Stimulated activated naive B cell treated with anti-CD40 and anti-IgM and Interleukin-4, amounts not matched to agents 10 μg/mL and 1 μg/mL and 100 μg/mL, for 72 hours (primary cell): ENCODE results near the gene IL10.

Experiments
- ATAC-seq, 2 donors: fragments of 150-1000 bp; cut with Tn5 transposase; replicated peaks; 2 replicates each; pipeline ENCODE4 v1.10.0; 2021; ENCODE audit warnings: moderate library complexity in 1 of 2
- DNase-seq: peaks from one replicate; pipeline ENCODE4 v3.0.0; 2021
- H3K27ac Mint-ChIP-seq: one replicate; pipeline ENCODE4 v1.8.0; 2022; ENCODE audit warnings: mild to moderate bottlenecking, mixed read lengths
- H3K27me3 Mint-ChIP-seq, 2 donors: one replicate each; pipeline ENCODE4 v1.8.0; 2022; ENCODE audit warnings: mixed read lengths in 2 of 2
- H3K36me3 Mint-ChIP-seq, 2 donors: one replicate each; pipeline ENCODE4 v1.8.0; 2022; ENCODE audit warnings: mixed read lengths in 2 of 2, mild to moderate bottlenecking in 1 of 2
- H3K4me1 Mint-ChIP-seq, 2 donors: one replicate each; pipeline ENCODE4 v1.8.0; 2022; ENCODE audit warnings: mixed read lengths in 2 of 2, mild to moderate bottlenecking in 1 of 2
- H3K4me3 Mint-ChIP-seq, 2 donors: one replicate each; pipeline ENCODE4 v1.8.0; 2022; ENCODE audit warnings: mild to moderate bottlenecking in 2 of 2, mixed read lengths in 2 of 2, moderate library complexity in 1 of 2
- H3K9me3 Mint-ChIP-seq, 2 donors: one replicate each; pipeline ENCODE4 v1.8.0; 2022; ENCODE audit warnings: mixed read lengths in 2 of 2, mild to moderate bottlenecking in 1 of 2

Gene IL10

DNA sequence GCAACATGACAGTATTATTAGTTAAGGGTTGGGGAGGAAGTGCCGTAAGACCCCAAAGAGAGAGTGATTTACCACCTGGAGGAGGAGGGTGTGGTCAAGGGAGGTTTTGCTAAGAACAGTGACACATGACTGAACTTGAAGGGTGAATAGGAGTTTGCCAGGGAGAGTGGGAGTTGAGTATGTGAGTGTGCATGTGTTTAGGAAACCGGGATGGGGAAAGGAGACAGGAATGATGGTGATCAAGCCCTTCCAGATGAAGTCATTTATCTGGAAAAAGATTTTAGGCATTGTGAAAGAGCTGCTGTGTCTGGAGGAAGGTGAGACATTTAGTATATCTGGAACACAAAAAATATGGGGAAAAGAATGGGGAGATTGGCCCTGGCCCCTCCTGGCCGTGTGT lies 28.1 kb upstream of the IL10 start:
- no peaks in the 10 kb centered on the region for H3K27me3 Mint-ChIP-seq
- DNase-seq (no peak), ATAC-seq (no peak)
- peaks cover 0 to 4% of the 10 kb centered on the region in 2 donors for H3K9me3 Mint-ChIP-seq
- H3K4me1 Mint-ChIP-seq: peaks cover 46 to 56% of the 10 kb centered on the region in 2 donors
- H3K4me3 Mint-ChIP-seq: no peak overlapping the region
- no peaks in the 10 kb centered on the region for H3K36me3 Mint-ChIP-seq
- H3K27ac Mint-ChIP-seq: no peak overlapping the region

- H3K4me1 Mint-ChIP-seq: peaks cover 57 to 67% of the 10 kb centered on the region in 2 donors
- no peak for ATAC-seq
- H3K27me3 Mint-ChIP-seq: no peaks in the 10 kb centered on the region
Measured at GRCh38 chr1:206799311-206799710, 27.0 kb upstream of the IL10 start.

GRCh38 chr1:206798384-206798996 lies 26.2 kb upstream of the IL10 start:
- DNase-seq (no peak), ATAC-seq (no peak)
- no peak overlapping the region for H3K4me3 Mint-ChIP-seq
- H3K27ac Mint-ChIP-seq: no peak overlapping the region
- H3K36me3 Mint-ChIP-seq: peaks cover 0 to 3% of the 10 kb centered on the region in 2 donors
- H3K27me3 Mint-ChIP-seq: no peaks in the 10 kb centered on the region
- peaks cover 1 to 4% of the 10 kb centered on the region in 2 donors for H3K9me3 Mint-ChIP-seq
- H3K4me1 Mint-ChIP-seq: peaks cover 64 to 73% of the 10 kb centered on the region in 2 donors

More at GRCh38 chr1:206799311-206799710, 27.0 kb upstream of the IL10 start:
- H3K27ac Mint-ChIP-seq: no peak overlapping the region
- peaks cover 1 to 4% of the 10 kb centered on the region in 2 donors for H3K9me3 Mint-ChIP-seq
- DNase-seq: no peak
- H3K4me3 Mint-ChIP-seq: no peak overlapping the region
- peaks cover 0 to 2% of the 10 kb centered on the region in 2 donors for H3K36me3 Mint-ChIP-seq

DNA sequence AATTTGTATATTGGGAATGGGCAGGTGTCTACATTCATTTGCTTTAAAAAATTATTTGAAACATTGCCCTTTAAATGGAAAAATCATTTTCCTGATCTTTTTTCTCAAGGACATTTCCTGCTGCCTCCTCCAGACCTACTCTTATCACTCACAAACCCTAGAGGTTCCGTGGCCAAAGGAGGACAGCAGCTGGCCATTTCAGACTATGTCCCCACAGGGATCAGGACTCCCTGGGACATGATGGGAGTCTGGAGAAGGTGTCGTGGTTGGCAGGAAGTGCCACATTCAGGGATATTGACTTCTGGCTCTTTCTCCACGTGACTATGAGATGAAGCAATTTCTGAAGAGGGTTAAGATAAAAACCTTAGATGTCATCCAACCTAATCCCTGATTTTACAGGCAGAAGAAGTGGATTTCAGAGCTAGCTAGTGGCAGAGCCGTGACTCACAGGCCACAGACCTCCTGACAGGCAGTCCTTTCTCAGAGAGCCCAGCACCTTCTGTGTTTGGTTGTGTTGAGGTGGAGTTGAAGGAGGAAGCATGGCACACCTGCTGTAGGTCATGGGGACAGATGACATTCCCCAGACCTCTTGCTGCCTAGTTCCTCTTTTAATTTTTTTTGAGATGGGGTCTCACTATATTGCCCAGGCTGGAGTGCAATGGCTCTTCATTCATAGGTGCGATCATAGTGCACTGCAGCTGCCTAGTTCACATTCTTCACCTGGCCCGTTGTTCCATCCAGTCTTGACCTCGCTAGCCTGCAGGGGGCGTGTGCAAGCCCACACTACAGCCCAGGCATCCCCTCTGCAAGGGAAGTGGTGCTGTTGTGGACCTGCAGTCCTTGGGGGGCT lies 25.5 kb upstream of the IL10 start:
- H3K4me3 Mint-ChIP-seq: no peak overlapping the region
- DNase-seq (no peak), ATAC-seq (peak; percentile 16 to 39)
- no peaks in the 10 kb centered on the region for H3K27me3 Mint-ChIP-seq
- H3K9me3 Mint-ChIP-seq: peaks cover 1 to 4% of the 10 kb centered on the region in 2 donors
- peaks cover 0 to 3% of the 10 kb centered on the region in 2 donors for H3K36me3 Mint-ChIP-seq
- peaks cover 68 to 73% of the 10 kb centered on the region in 2 donors for H3K4me1 Mint-ChIP-seq
- H3K27ac Mint-ChIP-seq: no peak overlapping the region

GRCh38 chr1:206796981-206797402 lies 24.7 kb upstream of the IL10 start:
- H3K27ac Mint-ChIP-seq: no peak overlapping the region
- peaks cover 0 to 3% of the 10 kb centered on the region in 2 donors for H3K36me3 Mint-ChIP-seq
- H3K4me3 Mint-ChIP-seq: no peak overlapping the region
- H3K4me1 Mint-ChIP-seq: peaks cover 67 to 73% of the 10 kb centered on the region in 2 donors
- no peaks in the 10 kb centered on the region for H3K27me3 Mint-ChIP-seq
- DNase-seq (no peak), ATAC-seq (no peak)
- peaks cover 1 to 4% of the 10 kb centered on the region in 2 donors for H3K9me3 Mint-ChIP-seq

- Mint-ChIP-seq H3K9me3 (peaks cover 0 to 1% of the 10 kb centered on the region in 2 donors), H3K27ac (no peak overlapping the region), H3K27me3 (no peaks in the 10 kb centered on the region), H3K4me3 (no peak overlapping the region), H3K36me3 (peaks cover 0 to 3% of the 10 kb centered on the region in 2 donors), H3K4me1 (peaks cover 65 to 73% of the 10 kb centered on the region in 2 donors)
- DNase-seq: no peak
- no peak for ATAC-seq
Measured at GRCh38 chr1:206796116-206796515, 23.8 kb upstream of the IL10 start.

DNA sequence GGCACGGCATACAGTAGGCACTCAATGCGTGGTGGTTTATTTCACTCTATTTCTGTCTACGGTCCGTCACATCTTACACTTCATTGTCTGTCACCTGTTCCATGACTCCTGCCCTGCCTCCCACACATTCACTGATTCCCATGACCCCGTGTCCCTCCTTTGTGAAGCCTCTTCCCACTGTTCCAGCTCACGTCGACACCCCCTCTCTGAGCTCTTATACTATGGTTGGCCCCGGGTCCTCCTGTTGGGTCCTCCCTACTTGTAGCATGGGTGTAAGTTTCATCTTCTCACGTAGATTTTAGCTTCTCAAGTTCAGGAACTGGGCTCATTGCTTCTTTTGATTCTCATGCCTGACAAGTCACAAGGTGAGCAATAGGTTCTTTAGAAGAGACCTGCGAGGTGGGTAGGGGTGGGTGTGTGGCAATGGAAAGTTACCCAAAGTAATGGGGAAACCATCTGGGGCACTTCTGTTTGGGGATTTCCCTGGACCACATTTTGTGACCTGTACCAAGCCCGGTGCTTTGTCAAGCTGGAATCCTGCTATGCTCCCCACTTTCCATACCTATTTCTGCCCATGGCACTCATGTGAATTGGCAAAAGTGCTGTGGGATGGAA lies 22.1 kb upstream of the IL10 start:
- Mint-ChIP-seq H3K4me1 (peaks cover 74 to 82% of the 10 kb centered on the region in 2 donors), H3K27me3 (no peaks in the 10 kb centered on the region), H3K9me3 (peaks cover 0 to 1% of the 10 kb centered on the region in 2 donors), H3K4me3 (peak overlapping the region; percentile 66), H3K36me3 (peaks cover 0 to 3% of the 10 kb centered on the region in 2 donors), H3K27ac (peak overlapping the region; percentile 98)
- DNase-seq: peak; percentile 63
- ATAC-seq: peak; percentile 38 to 58

DNA sequence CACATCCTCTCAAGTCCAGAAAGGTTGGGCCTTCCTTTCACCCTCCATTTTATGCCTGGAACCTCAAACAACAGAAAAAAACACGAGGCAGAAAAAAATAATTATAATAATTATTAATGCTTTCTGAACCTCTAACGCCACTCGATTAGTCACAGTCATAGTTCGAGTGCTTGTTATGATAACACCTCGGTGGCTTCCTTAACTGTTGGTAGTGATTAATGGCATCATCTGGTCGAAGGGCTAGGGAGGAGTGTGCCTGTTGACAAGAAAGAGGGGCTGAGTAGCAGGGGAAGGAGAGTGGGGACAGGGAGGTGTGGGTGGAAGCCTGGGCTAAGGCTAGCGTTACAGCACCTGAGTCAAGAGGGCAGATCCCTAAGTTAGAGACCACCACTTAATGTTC lies 21.3 kb upstream of the IL10 start:
- Mint-ChIP-seq H3K9me3 (peaks cover 0 to 1% of the 10 kb centered on the region in 2 donors), H3K27me3 (no peaks in the 10 kb centered on the region), H3K4me1 (peaks cover 77 to 87% of the 10 kb centered on the region in 2 donors), H3K4me3 (no peak overlapping the region), H3K27ac (peak overlapping the region; percentile 98), H3K36me3 (peaks cover 0 to 3% of the 10 kb centered on the region in 2 donors)
- ATAC-seq (peak in 1 of 2 donors; percentile 9), DNase-seq (no peak)

DNA sequence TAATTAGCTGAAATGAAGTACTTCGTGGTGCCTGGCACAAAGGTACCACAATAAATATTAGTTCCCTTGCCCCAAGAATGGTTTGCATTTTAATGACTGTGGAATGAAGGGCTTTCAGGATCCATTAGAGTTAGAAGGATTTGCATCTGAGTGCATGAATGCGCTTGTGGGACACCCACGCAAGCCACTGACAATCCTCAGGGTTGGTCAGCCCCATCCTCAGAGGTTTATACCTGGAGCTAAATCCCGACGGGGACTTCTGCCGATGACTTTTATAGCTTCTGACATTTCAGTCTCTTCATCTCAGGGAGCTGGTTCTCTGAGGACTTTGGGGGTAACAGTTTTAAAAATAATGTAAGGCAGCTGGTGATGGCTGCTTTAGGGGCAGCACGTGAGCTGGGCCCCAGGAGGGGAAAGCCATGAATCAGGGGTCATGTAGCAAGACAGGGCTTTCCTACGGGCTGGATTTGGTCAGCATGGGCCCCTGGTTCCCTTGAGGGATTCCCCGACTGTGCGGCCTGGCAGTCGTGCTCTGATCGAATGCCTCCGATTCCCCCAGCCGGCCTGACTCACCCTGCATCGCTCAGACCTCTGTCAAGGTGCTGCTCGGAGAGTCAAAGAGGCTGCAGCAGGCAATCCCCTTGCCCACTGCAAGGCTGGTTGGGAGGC lies 20.8 kb upstream of the IL10 start:
- ATAC-seq (peak; percentile 77 to 78), DNase-seq (peak; percentile 88)
- H3K4me1 Mint-ChIP-seq: peaks cover 75 to 85% of the 10 kb centered on the region in 2 donors
- H3K4me3 Mint-ChIP-seq: peak overlapping the region in 1 of 2 donors; percentile 44
- peaks cover 0 to 1% of the 10 kb centered on the region in 2 donors for H3K9me3 Mint-ChIP-seq
- peaks cover 0 to 3% of the 10 kb centered on the region in 2 donors for H3K36me3 Mint-ChIP-seq
- H3K27ac Mint-ChIP-seq: peak overlapping the region; percentile 95
- H3K27me3 Mint-ChIP-seq: peaks cover 0 to under 1% of the 10 kb centered on the region in 2 donors

DNA sequence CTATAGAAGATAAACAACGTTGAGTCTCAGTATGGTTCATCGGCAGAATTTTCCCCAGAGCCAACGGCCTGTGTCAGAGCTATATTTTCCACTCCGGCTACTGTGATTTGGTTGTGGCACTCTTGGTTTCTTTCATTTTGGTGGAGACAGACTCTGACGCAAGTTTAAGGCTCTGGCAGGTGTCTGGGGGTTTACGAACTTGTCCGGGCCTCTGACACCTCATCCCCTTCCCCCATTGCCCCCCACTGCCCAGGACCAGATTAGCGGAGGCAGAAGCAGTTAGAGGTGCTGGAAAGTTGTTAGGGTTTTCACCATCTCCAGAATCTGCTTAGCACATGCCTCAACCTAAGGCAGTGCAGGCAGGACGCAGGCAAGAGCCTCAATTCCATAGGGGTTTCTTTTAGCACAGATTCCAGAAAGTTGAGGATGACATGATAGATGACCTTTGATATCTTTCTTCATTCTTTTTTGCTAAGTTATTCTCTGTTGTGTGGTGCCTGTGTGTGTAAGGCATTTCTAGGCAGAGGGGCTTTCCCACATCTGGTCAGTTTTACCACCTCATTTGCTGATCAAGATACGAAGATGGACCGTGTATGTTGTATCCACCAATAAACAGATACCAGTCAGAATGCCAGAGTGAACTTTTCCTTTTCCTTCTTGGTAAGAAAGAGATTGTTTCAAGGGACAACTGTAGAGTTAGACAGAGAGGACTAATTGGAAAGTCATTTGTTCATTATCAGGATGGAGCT lies 18.4 kb upstream of the IL10 start:
- peak overlapping the region; percentile 94 for H3K27ac Mint-ChIP-seq
- DNase-seq: peak; percentile 74

DNA sequence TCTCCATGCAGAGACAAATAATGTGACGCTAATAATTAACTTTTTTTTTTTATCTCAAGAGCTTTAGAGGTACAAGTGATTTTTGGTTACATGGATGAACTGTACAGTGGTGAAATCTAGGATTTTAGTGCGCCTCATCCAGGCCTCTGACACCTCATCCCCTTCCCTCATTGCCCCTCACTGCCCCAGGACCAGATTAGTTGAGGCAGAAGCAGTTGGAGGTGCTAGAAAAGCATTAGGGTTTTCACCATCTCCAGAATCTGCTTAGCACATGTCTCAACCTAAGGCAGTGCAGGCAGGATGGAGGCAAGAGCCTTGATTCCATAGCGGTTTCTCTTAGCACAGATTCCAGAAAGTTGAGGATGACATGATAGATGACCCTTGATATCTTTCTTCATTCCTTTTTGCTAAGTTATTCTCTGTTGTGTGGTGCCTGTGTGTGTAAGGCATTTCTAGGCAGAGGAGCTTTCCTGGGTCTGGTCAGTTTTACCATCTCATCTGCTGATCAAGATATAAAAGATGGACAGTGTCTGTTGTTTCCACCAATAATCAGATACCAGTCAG lies 16.3 kb upstream of the IL10 start:
- peaks cover 0 to 4% of the 10 kb centered on the region in 2 donors for H3K27me3 Mint-ChIP-seq

More for the DNA sequence above, 18.4 kb upstream of the IL10 start:
- peaks cover 73 to 89% of the 10 kb centered on the region in 2 donors for H3K4me1 Mint-ChIP-seq
- peaks cover 0 to 3% of the 10 kb centered on the region in 2 donors for H3K36me3 Mint-ChIP-seq
- ATAC-seq: peak; percentile 45 to 52
- H3K9me3 Mint-ChIP-seq: peaks cover 0 to 1% of the 10 kb centered on the region in 2 donors
- H3K4me3 Mint-ChIP-seq: peak overlapping the region; percentile 68 to 74
- H3K27me3 Mint-ChIP-seq: peaks cover 0 to 4% of the 10 kb centered on the region in 2 donors

GRCh38 chr1:206787891-206788290 lies 15.6 kb upstream of the IL10 start:
- ATAC-seq (no peak), DNase-seq (no peak)
- peaks cover 64 to 86% of the 10 kb centered on the region in 2 donors for H3K4me1 Mint-ChIP-seq
- peaks cover 0 to 4% of the 10 kb centered on the region in 2 donors for H3K27me3 Mint-ChIP-seq
- no peaks in the 10 kb centered on the region for H3K36me3 Mint-ChIP-seq
- H3K9me3 Mint-ChIP-seq: peaks cover 0 to 2% of the 10 kb centered on the region in 2 donors
- no peak overlapping the region for H3K4me3 Mint-ChIP-seq
- no peak overlapping the region for H3K27ac Mint-ChIP-seq

More for the DNA sequence above, 16.3 kb upstream of the IL10 start:
- H3K4me1 Mint-ChIP-seq: peaks cover 67 to 89% of the 10 kb centered on the region in 2 donors
- peaks cover 0 to 2% of the 10 kb centered on the region in 2 donors for H3K9me3 Mint-ChIP-seq
- no peak overlapping the region for H3K4me3 Mint-ChIP-seq
- peak overlapping the region; percentile 10 for H3K27ac Mint-ChIP-seq
- no peaks in the 10 kb centered on the region for H3K36me3 Mint-ChIP-seq
- DNase-seq (no peak), ATAC-seq (no peak)
